DND-41 (cell line): ENCODE results near the gene S100A12.

ENCODE experiments used
- ATAC-seq: fragments of 200-7000 bp; cut with Tn5 transposase; 3 replicates; pipeline ENCODE4 v1.9.1; 2021; ENCODE audit warnings: low read depth; ENCODE audit not compliant: insufficient read depth
- DNase-seq: peaks from one replicate; pipeline ENCODE4 v3.0.0-alpha.2; 2020
- H2AFZ ChIP-seq: 2 replicates; pipeline ENCODE4 v1.6.0; 2012; ENCODE audit warnings: low read depth, low read length
- H3K27ac ChIP-seq: 2 replicates; pipeline ENCODE4 v1.5.1; 2012; ENCODE audit warnings: low read length, inconsistent platforms
- H3K27me3 ChIP-seq: fragments of 200-600 bp; sonication (generic); 2 replicates; pipeline ENCODE4 v1.6.0; 2012; ENCODE audit warnings: low read length, mild to moderate bottlenecking, inconsistent platforms; ENCODE audit not compliant: insufficient read depth, poor library complexity
- H3K36me3 ChIP-seq: 2 replicates; pipeline ENCODE4 v1.5.1; 2012; ENCODE audit warnings: low read length, inconsistent platforms; ENCODE audit not compliant: insufficient read depth
- H3K4me1 ChIP-seq: 2 replicates; pipeline ENCODE4 v1.5.1; 2012; ENCODE audit warnings: mild to moderate bottlenecking, low read length; ENCODE audit not compliant: insufficient read depth
- H3K4me2 ChIP-seq: 2 replicates; pipeline ENCODE4 v1.6.0; 2012; ENCODE audit warnings: mild to moderate bottlenecking, moderate library complexity, low read length, inconsistent platforms; ENCODE audit not compliant: insufficient read depth
- H3K4me3 ChIP-seq, 2 experiments: fragments of 200-600 bp in 1 of 2; shearing (Covaris generic) in 1 of 2; 2 replicates each; pipeline ENCODE4 v1.5.1; 2012 to 2016; ENCODE audit warnings: inconsistent platforms in 2 of 2, low read length in 2 of 2, mild to moderate bottlenecking in 2 of 2, low read depth in 1 of 2, moderate library complexity in 1 of 2
- H3K79me2 ChIP-seq: 2 replicates; pipeline ENCODE4 v1.6.0; 2012; ENCODE audit warnings: low read length, inconsistent platforms; ENCODE audit not compliant: insufficient read depth
- H3K9ac ChIP-seq: 2 replicates; pipeline ENCODE4 v1.6.0; 2012; ENCODE audit warnings: low read depth, mild to moderate bottlenecking, inconsistent platforms, low read length, moderate library complexity
- H3K9me3 ChIP-seq: 2 replicates; pipeline ENCODE4 v1.5.1; 2012; ENCODE audit warnings: low read length, moderate library complexity, mild to moderate bottlenecking, inconsistent platforms; ENCODE audit not compliant: insufficient read depth, severe bottlenecking
- H4K20me1 ChIP-seq: 2 replicates; pipeline ENCODE4 v1.6.0; 2012; ENCODE audit warnings: low read length; ENCODE audit not compliant: insufficient read depth
- CTCF ChIP-seq: IDR thresholded peaks from 2 replicates; pipeline ENCODE4 v1.5.1; 2012; ENCODE audit warnings: borderline replicate concordance, low read length, moderate library complexity, mild to moderate bottlenecking; ENCODE audit not compliant: poor library complexity, severe bottlenecking; ENCODE audit errors: extremely low read depth
- EZH2 ChIP-seq: IDR thresholded peaks from 3 replicates; pipeline ENCODE4 v1.6.1; 2012; ENCODE audit warnings: borderline replicate concordance, low read depth, mild to moderate bottlenecking, moderate library complexity, low read length, inconsistent platforms; ENCODE audit not compliant: severe bottlenecking

Gene S100A12

GRCh38 chr1:153393926-153394325 lies 18.5 kb upstream of the S100A12 start:
- no peak for ATAC-seq
- DNase-seq, result no peak
- Histone ChIP-seq H3K27me3 (no peaks in the 10 kb centered on the region), H3K79me2 (no peaks in the 10 kb centered on the region), H3K36me3 (no peaks in the 10 kb centered on the region), H3K4me1 (no peaks in the 10 kb centered on the region), H3K27ac (no peak overlapping the region), H3K4me3 (no peak overlapping the region), H4K20me1 (peaks cover 7% of the 10 kb centered on the region), H3K9me3 (no peaks in the 10 kb centered on the region), H3K9ac (no peak overlapping the region), H3K4me2 (no peak overlapping the region), H2AFZ (no peak overlapping the region)
- TF ChIP-seq EZH2 (no peak), CTCF (peak; percentile 17)

- ATAC-seq (no peak), DNase-seq (no peak)
- H3K4me2 ChIP-seq, result no peak overlapping the region
- no peaks in the 10 kb centered on the region for H3K4me1 ChIP-seq
- no peak overlapping the region for H3K27ac ChIP-seq
- no peaks in the 10 kb centered on the region for H3K27me3 ChIP-seq
- TF ChIP-seq EZH2 (no peak), CTCF (no peak)
- H3K79me2 ChIP-seq, result no peaks in the 10 kb centered on the region
- no peak overlapping the region for H3K9ac ChIP-seq
- H3K9me3 ChIP-seq, result no peaks in the 10 kb centered on the region
- no peaks in the 10 kb centered on the region for H3K36me3 ChIP-seq
- peaks cover 7% of the 10 kb centered on the region for H4K20me1 ChIP-seq
- H2AFZ ChIP-seq, result no peak overlapping the region
- no peak overlapping the region for H3K4me3 ChIP-seq
Measured at GRCh38 chr1:153392822-153393221, 17.4 kb upstream of the S100A12 start.

- H3K9me3 ChIP-seq, result no peaks in the 10 kb centered on the region
- peaks cover 7% of the 10 kb centered on the region for H4K20me1 ChIP-seq
- DNase-seq, result no peak
- ATAC-seq, result no peak
- no peak for TF ChIP-seq EZH2
- H3K4me2 ChIP-seq, result no peak overlapping the region
- H3K36me3 ChIP-seq, result no peaks in the 10 kb centered on the region
- H3K9ac ChIP-seq, result no peak overlapping the region
- no peaks in the 10 kb centered on the region for H3K27me3 ChIP-seq
- no peaks in the 10 kb centered on the region for H3K4me1 ChIP-seq
- no peak overlapping the region for H2AFZ ChIP-seq
- no peaks in the 10 kb centered on the region for H3K79me2 ChIP-seq
- no peak overlapping the region for H3K27ac ChIP-seq
- no peak overlapping the region for H3K4me3 ChIP-seq
Measured at GRCh38 chr1:153392258-153392657, 16.8 kb upstream of the S100A12 start.

GRCh38 chr1:153390938-153391710 lies 15.7 kb upstream of the S100A12 start, which contains the start of gene S100A8:
Gene S100A8, minus strand, starts transcription at chr1:153391073. Its CDS starts 538 bp downstream, at chr1:153390535.
- Histone ChIP-seq H3K4me2 (no peak within 1 kb of the TSS), H3K27me3 (no peaks in the 10 kb centered on the region), H2AFZ (no peak within 1 kb of the TSS), H3K4me3 (no peak within 1 kb of the TSS), H3K79me2 (no peaks in the 10 kb centered on the region), H3K36me3 (no peaks in the 10 kb centered on the region), H4K20me1 (peaks cover 7% of the 10 kb centered on the region), H3K9ac (no peak within 1 kb of the TSS), H3K9me3 (no peaks in the 10 kb centered on the region), H3K4me1 (no peaks in the 10 kb centered on the region), H3K27ac (no peak within 1 kb of the TSS)
- DNase-seq (no peak), ATAC-seq (no peak)
- TF ChIP-seq EZH2 (no peak), CTCF (no peak)
